Uterus (tissue), 2 donors: ENCODE measurements around the gene MEF2C.

Experiments
- POLR2A ChIP-seq, 2 donors: fragments of 450-650 bp; IDR thresholded peaks; one replicate each; pipeline ENCODE4 v1.6.1; 2016; ENCODE audit warnings: antibody characterized with exemption in 2 of 2, mild to moderate bottlenecking in 1 of 2, moderate library complexity in 1 of 2
- TF ChIP-seq, protein P1 (sequence below), 4 experiments: fragments of 200-600 bp in 2 of 4; fragments of 450-650 bp in 2 of 4; sonication (generic) in 2 of 4; IDR thresholded peaks; one replicate each; pipeline ENCODE4 v1.5.1; 2016 to 2019; ENCODE audit warnings: antibody characterized with exemption in 4 of 4, mild to moderate bottlenecking in 2 of 4, moderate library complexity in 1 of 4

- TF ChIP-seq, protein P1, sequence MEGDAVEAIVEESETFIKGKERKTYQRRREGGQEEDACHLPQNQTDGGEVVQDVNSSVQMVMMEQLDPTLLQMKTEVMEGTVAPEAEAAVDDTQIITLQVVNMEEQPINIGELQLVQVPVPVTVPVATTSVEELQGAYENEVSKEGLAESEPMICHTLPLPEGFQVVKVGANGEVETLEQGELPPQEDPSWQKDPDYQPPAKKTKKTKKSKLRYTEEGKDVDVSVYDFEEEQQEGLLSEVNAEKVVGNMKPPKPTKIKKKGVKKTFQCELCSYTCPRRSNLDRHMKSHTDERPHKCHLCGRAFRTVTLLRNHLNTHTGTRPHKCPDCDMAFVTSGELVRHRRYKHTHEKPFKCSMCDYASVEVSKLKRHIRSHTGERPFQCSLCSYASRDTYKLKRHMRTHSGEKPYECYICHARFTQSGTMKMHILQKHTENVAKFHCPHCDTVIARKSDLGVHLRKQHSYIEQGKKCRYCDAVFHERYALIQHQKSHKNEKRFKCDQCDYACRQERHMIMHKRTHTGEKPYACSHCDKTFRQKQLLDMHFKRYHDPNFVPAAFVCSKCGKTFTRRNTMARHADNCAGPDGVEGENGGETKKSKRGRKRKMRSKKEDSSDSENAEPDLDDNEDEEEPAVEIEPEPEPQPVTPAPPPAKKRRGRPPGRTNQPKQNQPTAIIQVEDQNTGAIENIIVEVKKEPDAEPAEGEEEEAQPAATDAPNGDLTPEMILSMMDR (IDR thresholded peaks at IDR 0.05): no peak
- no peak for TF ChIP-seq POLR2A (IDR thresholded peaks at IDR 0.05)
Measured at GRCh38 chr5:88815050-88815789, 67.8 kb downstream of the MEF2C start.
